Panc1 (cell line): ENCODE results near the gene PNPLA2. TPM values are rescaled to one million over a fixed set of nuclear protein-coding genes. Genes with fewer than 3 reads are reported as not detected.

Experiments used
- ATAC-seq: fragments of 200-7000 bp; cut with Tn5 transposase; 2 replicates; pipeline ENCODE4 v1.9.1; 2020; ENCODE audit warnings: mild to moderate bottlenecking, moderate library complexity
- BruUV-seq: library from RNA; stranded (reverse); fragments of 400-500 nt; replicated peaks from 2 replicates; lab custom pipeline; 2021; lab: Mats Ljungman, UMichigan
- CTCF ChIA-PET: fragments of 300-600 bp; sonication (Branson Sonifier 250); formaldehyde crosslinking; loops from one replicate; lab custom pipeline; 2022; ENCODE audit warnings: antibody characterized with exemption; lab: Charles Lee
- POLR2A ChIA-PET: fragments of 300-600 bp; sonication (Branson Sonifier 250); formaldehyde crosslinking; loops from one replicate; lab custom pipeline; 2022; ENCODE audit warnings: antibody characterized with exemption; lab: Charles Lee
- DNase-seq: peaks from one replicate; pipeline ENCODE4 v3.0.0-alpha.2; 2010; ENCODE audit warnings: low read depth, low spot score
- H3K27ac ChIP-seq: 2 replicates; pipeline ENCODE4 v1.5.1; 2011; ENCODE audit warnings: mild to moderate bottlenecking, low read length, inconsistent platforms
- H3K27me3 ChIP-seq: fragments of 200-500 bp; sonication (Bioruptor generic); 2 replicates; pipeline ENCODE4 v1.6.0; 2014; ENCODE audit warnings: low read length, inconsistent platforms; ENCODE audit not compliant: control insufficient read depth, insufficient read depth
- H3K36me3 ChIP-seq: fragments of 200-500 bp; sonication (Bioruptor generic); 2 replicates; pipeline ENCODE4 v1.5.1; 2014; ENCODE audit warnings: inconsistent platforms, mild to moderate bottlenecking, low read length, moderate library complexity; ENCODE audit not compliant: control insufficient read depth, insufficient read depth
- H3K4me1 ChIP-seq: 2 replicates; pipeline ENCODE4 v1.5.1; 2011; ENCODE audit warnings: inconsistent platforms, mild to moderate bottlenecking, low read length, moderate library complexity; ENCODE audit not compliant: control insufficient read depth, insufficient read depth
- H3K4me3 ChIP-seq, 2 experiments: 2 replicates each; pipeline ENCODE4 v1.5.1; 2011 to 2012; ENCODE audit warnings: low read depth in 2 of 2, low read length in 2 of 2, mild to moderate bottlenecking in 2 of 2, inconsistent platforms in 1 of 2, moderate library complexity in 1 of 2
- H3K9me3 ChIP-seq: fragments of 200-500 bp; sonication (Bioruptor generic); 2 replicates; pipeline ENCODE4 v1.5.1; 2014; ENCODE audit warnings: low read depth, mild to moderate bottlenecking, inconsistent platforms, low read length, moderate library complexity; ENCODE audit not compliant: control insufficient read depth, insufficient read depth
- POLR2AphosphoS5 ChIP-seq: IDR thresholded peaks from 2 replicates; pipeline ENCODE4 v1.6.1; 2012; ENCODE audit warnings: mild to moderate bottlenecking, low read depth, low read length, moderate library complexity
- SIN3A ChIP-seq: IDR thresholded peaks from 2 replicates; pipeline ENCODE4 v1.6.1; 2012; ENCODE audit warnings: low read depth, mild to moderate bottlenecking, low read length, moderate library complexity, borderline replicate concordance; ENCODE audit not compliant: insufficient read depth
- TCF7L2 ChIP-seq: IDR thresholded peaks from 2 replicates; pipeline ENCODE4 v1.6.1; 2011; ENCODE audit warnings: mild to moderate bottlenecking, low read depth, low read length, inconsistent platforms
- in situ Hi-C: cut with HindIII; loops from 2 replicates; pipeline ENCODE4 v1.10.0; 2016; ENCODE audit warnings: low sequenced_read_pairs, low pct_unique_long_range_greater_than_20kb
- intact Hi-C: fragments of 100-400 bp; cut with micrococcal nuclease; formaldehyde crosslinking; loops from one replicate; pipeline ENCODE4 v1.10.0; 2022; ENCODE audit not compliant: unreplicated experiment
- total RNA-seq: library from RNA; stranded (reverse); gene quantifications from one replicate; pipeline ENCODE4 v1.2.1, GENCODE V29; 2021; ENCODE audit not compliant: unreplicated experiment
- TF ChIP-seq, protein P1 (sequence below): fragments of 450-650 bp; IDR thresholded peaks from 2 replicates; pipeline ENCODE4 v1.5.1; 2017; ENCODE audit warnings: mild to moderate bottlenecking
- TF ChIP-seq, protein P2 (sequence below), 2 experiments: IDR thresholded peaks; 2 replicates each; pipeline ENCODE4 v1.6.1; 2011 to 2012; ENCODE audit warnings: low read depth in 2 of 2, control low read depth in 1 of 2, low read length in 1 of 2, mild to moderate bottlenecking in 1 of 2, moderate library complexity in 1 of 2; ENCODE audit not compliant: insufficient read depth in 1 of 2

Gene PNPLA2
- total RNA-seq, 1 experiment from 2014 or later: 244 TPM

DNA sequence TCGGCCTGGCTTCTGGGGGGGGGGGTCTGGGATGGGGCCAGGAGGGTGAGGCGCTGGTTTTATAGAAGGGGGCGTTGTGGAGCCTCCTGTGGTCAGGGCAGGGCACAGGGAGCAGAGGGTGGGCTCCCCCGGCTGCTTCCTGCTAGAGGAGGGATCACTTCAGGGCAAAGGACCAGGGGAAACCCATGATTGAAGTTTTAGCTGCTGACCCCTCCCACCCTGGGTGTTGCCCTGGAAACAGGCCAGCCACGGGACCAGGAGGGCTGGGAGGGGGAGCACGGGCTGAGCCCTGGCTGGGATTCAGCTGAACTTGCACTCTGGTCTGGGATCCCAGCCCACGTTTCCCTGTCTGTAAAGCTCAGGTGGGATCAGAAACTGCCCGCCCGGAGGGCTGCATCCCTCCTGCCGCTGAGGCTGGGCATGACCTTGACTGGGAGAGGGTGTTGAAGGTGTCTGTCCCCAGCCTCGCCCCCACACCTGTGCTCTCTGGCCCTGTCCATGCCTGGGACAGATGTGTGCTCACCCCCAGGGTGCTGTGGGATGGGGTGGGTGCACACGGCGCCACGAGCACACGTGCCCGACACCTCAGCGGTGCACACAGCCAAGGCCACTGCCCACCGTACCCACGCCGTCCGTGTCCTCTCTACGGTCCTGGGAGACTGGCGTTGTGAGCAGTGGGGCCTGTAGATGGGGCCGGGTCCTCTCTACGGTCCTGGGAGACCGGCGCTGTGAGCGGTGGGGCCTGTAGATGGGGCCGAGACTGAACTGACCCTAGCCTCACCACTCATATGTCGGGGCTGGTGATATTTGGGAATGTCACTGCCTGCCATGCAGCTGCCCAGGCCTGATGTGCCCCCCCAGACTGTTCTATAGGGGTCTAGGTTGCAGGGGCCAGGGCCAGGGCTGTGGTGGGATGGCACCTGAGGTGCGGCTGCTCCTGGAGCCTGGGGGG lies 26.3 kb downstream of the PNPLA2 start:
- intact Hi-C loops: no loop called here
- Histone ChIP-seq H3K4me1 (peaks cover 58% of the 10 kb centered on the region), H3K4me3 (peak overlapping the region; percentile 85 to 96), H3K27ac (peak overlapping the region; percentile 97), H3K27me3 (no peaks in the 10 kb centered on the region), H3K36me3 (no peaks in the 10 kb centered on the region; the same call in none of the 2 replicates), H3K9me3 (no peaks in the 10 kb centered on the region)
- ChIA-PET CTCF (interaction anchor here (0.8 kb wide), 1 partner anchor 49 kb away, joined by 13 read pairs; no protein-coding TSS in a partner anchor), POLR2A (interaction anchor here (0.6 kb wide), 1 partner anchor 205 kb away, joined by 3 read pairs; no protein-coding TSS in a partner anchor)
- ATAC-seq: peak; percentile 28
- DNase-seq: no peak
- TSS peak; percentile 58 for BruUV-seq
- TF ChIP-seq SIN3A (0 out of 2 replicates have a peak, but pooled peaks have one; percentile 45), TCF7L2 (no peak; the same call in 1 of the 2 replicates), POLR2AphosphoS5 (peak; percentile 50; the same call in 1 of the 2 replicates)
- TF ChIP-seq, protein P1, sequence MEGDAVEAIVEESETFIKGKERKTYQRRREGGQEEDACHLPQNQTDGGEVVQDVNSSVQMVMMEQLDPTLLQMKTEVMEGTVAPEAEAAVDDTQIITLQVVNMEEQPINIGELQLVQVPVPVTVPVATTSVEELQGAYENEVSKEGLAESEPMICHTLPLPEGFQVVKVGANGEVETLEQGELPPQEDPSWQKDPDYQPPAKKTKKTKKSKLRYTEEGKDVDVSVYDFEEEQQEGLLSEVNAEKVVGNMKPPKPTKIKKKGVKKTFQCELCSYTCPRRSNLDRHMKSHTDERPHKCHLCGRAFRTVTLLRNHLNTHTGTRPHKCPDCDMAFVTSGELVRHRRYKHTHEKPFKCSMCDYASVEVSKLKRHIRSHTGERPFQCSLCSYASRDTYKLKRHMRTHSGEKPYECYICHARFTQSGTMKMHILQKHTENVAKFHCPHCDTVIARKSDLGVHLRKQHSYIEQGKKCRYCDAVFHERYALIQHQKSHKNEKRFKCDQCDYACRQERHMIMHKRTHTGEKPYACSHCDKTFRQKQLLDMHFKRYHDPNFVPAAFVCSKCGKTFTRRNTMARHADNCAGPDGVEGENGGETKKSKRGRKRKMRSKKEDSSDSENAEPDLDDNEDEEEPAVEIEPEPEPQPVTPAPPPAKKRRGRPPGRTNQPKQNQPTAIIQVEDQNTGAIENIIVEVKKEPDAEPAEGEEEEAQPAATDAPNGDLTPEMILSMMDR: no peak; the same call in 1 of the 2 replicates
- TF ChIP-seq, protein P2, sequence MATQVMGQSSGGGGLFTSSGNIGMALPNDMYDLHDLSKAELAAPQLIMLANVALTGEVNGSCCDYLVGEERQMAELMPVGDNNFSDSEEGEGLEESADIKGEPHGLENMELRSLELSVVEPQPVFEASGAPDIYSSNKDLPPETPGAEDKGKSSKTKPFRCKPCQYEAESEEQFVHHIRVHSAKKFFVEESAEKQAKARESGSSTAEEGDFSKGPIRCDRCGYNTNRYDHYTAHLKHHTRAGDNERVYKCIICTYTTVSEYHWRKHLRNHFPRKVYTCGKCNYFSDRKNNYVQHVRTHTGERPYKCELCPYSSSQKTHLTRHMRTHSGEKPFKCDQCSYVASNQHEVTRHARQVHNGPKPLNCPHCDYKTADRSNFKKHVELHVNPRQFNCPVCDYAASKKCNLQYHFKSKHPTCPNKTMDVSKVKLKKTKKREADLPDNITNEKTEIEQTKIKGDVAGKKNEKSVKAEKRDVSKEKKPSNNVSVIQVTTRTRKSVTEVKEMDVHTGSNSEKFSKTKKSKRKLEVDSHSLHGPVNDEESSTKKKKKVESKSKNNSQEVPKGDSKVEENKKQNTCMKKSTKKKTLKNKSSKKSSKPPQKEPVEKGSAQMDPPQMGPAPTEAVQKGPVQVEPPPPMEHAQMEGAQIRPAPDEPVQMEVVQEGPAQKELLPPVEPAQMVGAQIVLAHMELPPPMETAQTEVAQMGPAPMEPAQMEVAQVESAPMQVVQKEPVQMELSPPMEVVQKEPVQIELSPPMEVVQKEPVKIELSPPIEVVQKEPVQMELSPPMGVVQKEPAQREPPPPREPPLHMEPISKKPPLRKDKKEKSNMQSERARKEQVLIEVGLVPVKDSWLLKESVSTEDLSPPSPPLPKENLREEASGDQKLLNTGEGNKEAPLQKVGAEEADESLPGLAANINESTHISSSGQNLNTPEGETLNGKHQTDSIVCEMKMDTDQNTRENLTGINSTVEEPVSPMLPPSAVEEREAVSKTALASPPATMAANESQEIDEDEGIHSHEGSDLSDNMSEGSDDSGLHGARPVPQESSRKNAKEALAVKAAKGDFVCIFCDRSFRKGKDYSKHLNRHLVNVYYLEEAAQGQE (IDR thresholded peaks at IDR 0.05; ENCODE audit: insufficient read depth in 1 of 2, low read depth in 2 of 2, low read length in 1 of 2): no peak
- in situ Hi-C loops: no loop called here

DNA sequence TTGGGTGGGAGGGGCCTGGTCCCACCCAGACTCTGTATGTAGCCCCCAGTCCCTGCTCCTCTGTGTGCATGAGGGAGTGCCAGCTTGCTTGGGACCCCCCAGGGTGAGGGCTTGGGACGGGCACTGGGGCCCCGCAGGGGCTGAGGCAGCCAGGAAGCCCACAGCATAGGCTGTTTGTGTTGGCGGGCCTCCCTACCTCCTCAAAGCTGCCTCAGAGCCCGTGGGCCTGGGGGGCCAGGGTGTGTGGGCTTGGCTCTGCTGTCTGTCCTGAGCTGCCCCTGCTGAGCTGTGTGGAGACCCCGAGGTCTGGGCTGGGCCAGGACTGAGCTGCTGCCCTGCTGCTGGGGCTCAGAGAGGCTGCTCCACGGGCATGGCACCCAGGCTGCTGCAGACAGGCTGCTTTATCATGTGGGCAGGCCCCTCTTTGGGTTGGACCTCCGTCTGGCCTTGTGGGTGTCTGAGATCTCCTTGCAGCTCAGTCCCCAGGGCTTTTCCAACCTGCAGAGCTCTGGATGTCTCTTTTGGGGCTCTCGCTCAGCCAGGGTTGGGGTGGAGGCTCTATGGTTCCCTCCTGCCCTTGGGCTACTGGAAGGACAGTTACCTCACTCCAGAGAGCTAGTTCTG lies 27.3 kb downstream of the PNPLA2 start:
- ChIA-PET POLR2A (interaction anchor here (0.5 kb wide), 1 partner anchor 20 kb away, joined by 6 read pairs; no protein-coding TSS in a partner anchor), CTCF (interaction anchor here (0.6 kb wide), 1 partner anchor 34 kb away, joined by 3 read pairs; no protein-coding TSS in a partner anchor)
- no peaks in the 10 kb centered on the region for H3K27me3 ChIP-seq
- peak overlapping the region; percentile 97 for H3K27ac ChIP-seq
- ATAC-seq (no peak; the same call in 1 of the 2 replicates), DNase-seq (no peak)
- H3K4me1 ChIP-seq: peaks cover 53% of the 10 kb centered on the region
- peaks cover 3% of the 10 kb centered on the region for H3K36me3 ChIP-seq
- in situ Hi-C loops: no loop called here
- intact Hi-C loops: no loop called here
- peak overlapping the region in 1 of 2 experiments; percentile 96; a peak in 2 of 4 replicates for H3K4me3 ChIP-seq
- TF ChIP-seq SIN3A (no peak), TCF7L2 (no peak), POLR2AphosphoS5 (peak; percentile 15)
- BruUV-seq: no TSS peak
- H3K9me3 ChIP-seq: no peaks in the 10 kb centered on the region
